Large intestine (tissue), 3 donors: Measurements from ENCODE around the gene MYL5. TPM values are rescaled to one million over a fixed set of nuclear protein-coding genes. Genes with fewer than 3 reads are reported as not detected.

Source experiments
- DNase-seq, 2 donors: peaks; one replicate each; pipeline versions ENCODE4 v3.0.0 to v3.0.0-alpha.2; 2013
- H3K27ac ChIP-seq: one replicate; pipeline ENCODE4 v1.5.1; 2013; ENCODE audit warnings: low read length
- H3K27me3 ChIP-seq: 2 replicates; pipeline ENCODE4 v1.6.1; 2013; ENCODE audit warnings: low read length; ENCODE audit not compliant: control insufficient read depth, insufficient read depth
- H3K36me3 ChIP-seq: 2 replicates; pipeline ENCODE4 v1.6.1; 2013; ENCODE audit warnings: low read length; ENCODE audit not compliant: control insufficient read depth, insufficient read depth
- H3K4me1 ChIP-seq: one replicate; pipeline ENCODE4 v1.6.1; 2013; ENCODE audit warnings: low read length; ENCODE audit not compliant: control insufficient read depth, insufficient read depth
- H3K4me3 ChIP-seq: one replicate; pipeline ENCODE4 v1.5.1; 2013; ENCODE audit warnings: low read length
- H3K9me3 ChIP-seq: one replicate; pipeline ENCODE4 v1.6.1; 2013; ENCODE audit warnings: mild to moderate bottlenecking, low read depth, low read length, moderate library complexity; ENCODE audit not compliant: control insufficient read depth
- WGBS: methylation state at CpG from one replicate; pipeline ENCODE4 v1.1.5; 2013; ENCODE audit warnings: low lambda C conversion rate; ENCODE audit not compliant: insufficient coverage; 5-methylcytosine and 5-hydroxymethylcytosine counted together
- polyA plus RNA-seq: library from polyadenylated mRNA; unstranded; fragments of 120-200 nt; gene quantifications from one replicate; pipeline ENCODE4 v1.2.1, GENCODE V29; 2013

Gene MYL5
- polyA plus RNA-seq, 1 donor = 56.4 TPM

GRCh38 chr4:710116-710515 is 35.8 kb downstream of the MYL5 start:
- no CpG with 5 or more reads among the region's 9 CpGs for WGBS
- H3K27ac ChIP-seq = no peak overlapping the region
- H3K4me3 ChIP-seq = no peak overlapping the region
- no peaks in the 10 kb centered on the region for H3K27me3 ChIP-seq
- peaks cover 17% of the 10 kb centered on the region for H3K36me3 ChIP-seq
- peaks cover 9% of the 10 kb centered on the region for H3K4me1 ChIP-seq
- DNase-seq = no peak
- no peaks in the 10 kb centered on the region for H3K9me3 ChIP-seq

- Histone ChIP-seq H3K27me3 (no peaks in the 10 kb centered on the region), H3K9me3 (no peaks in the 10 kb centered on the region), H3K4me1 (peaks cover 6% of the 10 kb centered on the region), H3K36me3 (peaks cover 17% of the 10 kb centered on the region), H3K4me3 (no peak overlapping the region), H3K27ac (no peak overlapping the region)
- WGBS = no CpG with 5 or more reads among the region's 13 CpGs
- no peak for DNase-seq
Measured at GRCh38 chr4:710916-711315, 36.6 kb downstream of the MYL5 start.

- Histone ChIP-seq H3K27ac (no peak overlapping the region), H3K27me3 (no peaks in the 10 kb centered on the region), H3K4me3 (no peak overlapping the region), H3K9me3 (no peaks in the 10 kb centered on the region), H3K4me1 (peaks cover 2% of the 10 kb centered on the region), H3K36me3 (peaks cover 17% of the 10 kb centered on the region)
- WGBS = no CpG with 5 or more reads among the region's 3 CpGs
- DNase-seq = no peak
Measured at GRCh38 chr4:712093-712492, 37.8 kb downstream of the MYL5 start.

GRCh38 chr4:712916-713632 is 38.7 kb downstream of the MYL5 start:
- peaks cover 17% of the 10 kb centered on the region for H3K36me3 ChIP-seq
- no peak for DNase-seq
- WGBS = no CpG with 5 or more reads among the region's 9 CpGs
- H3K4me1 ChIP-seq = no peaks in the 10 kb centered on the region
- H3K9me3 ChIP-seq = no peaks in the 10 kb centered on the region
- H3K27me3 ChIP-seq = no peaks in the 10 kb centered on the region
- H3K27ac ChIP-seq = no peak overlapping the region
- H3K4me3 ChIP-seq = no peak overlapping the region

GRCh38 chr4:714087-714486 is 39.7 kb downstream of the MYL5 start:
- no CpG with 5 or more reads among the region's 18 CpGs for WGBS

GRCh38 chr4:717601-718320 is 43.4 kb downstream of the MYL5 start:
- peaks cover 11% of the 10 kb centered on the region for H3K36me3 ChIP-seq
- peaks cover 13% of the 10 kb centered on the region for H3K9me3 ChIP-seq
- H3K4me1 ChIP-seq = no peaks in the 10 kb centered on the region
- no peak for DNase-seq
- H3K4me3 ChIP-seq = no peak overlapping the region
- WGBS = no CpG with 5 or more reads among the region's 34 CpGs
- H3K27me3 ChIP-seq = no peaks in the 10 kb centered on the region
- H3K27ac ChIP-seq = no peak overlapping the region

More at GRCh38 chr4:714087-714486, 39.7 kb downstream of the MYL5 start:
- no peaks in the 10 kb centered on the region for H3K4me1 ChIP-seq
- no peak overlapping the region for H3K27ac ChIP-seq
- H3K4me3 ChIP-seq = no peak overlapping the region
- H3K9me3 ChIP-seq = no peaks in the 10 kb centered on the region
- H3K36me3 ChIP-seq = peaks cover 12% of the 10 kb centered on the region
- no peak for DNase-seq
- H3K27me3 ChIP-seq = no peaks in the 10 kb centered on the region

- no peak overlapping the region for H3K4me3 ChIP-seq
- WGBS = no CpG with 5 or more reads among the region's 8 CpGs
- H3K9me3 ChIP-seq = peaks cover 16% of the 10 kb centered on the region
- H3K27me3 ChIP-seq = no peaks in the 10 kb centered on the region
- peaks cover 2% of the 10 kb centered on the region for H3K4me1 ChIP-seq
- peaks cover 16% of the 10 kb centered on the region for H3K36me3 ChIP-seq
- H3K27ac ChIP-seq = no peak overlapping the region
- DNase-seq = no peak
Measured at GRCh38 chr4:718460-718859, 44.1 kb downstream of the MYL5 start.

GRCh38 chr4:720111-720860 is 45.9 kb downstream of the MYL5 start:
- H3K27ac ChIP-seq = no peak overlapping the region
- no peaks in the 10 kb centered on the region for H3K27me3 ChIP-seq
- DNase-seq = no peak
- peaks cover 19% of the 10 kb centered on the region for H3K9me3 ChIP-seq
- H3K4me1 ChIP-seq = peaks cover 12% of the 10 kb centered on the region
- peaks cover 12% of the 10 kb centered on the region for H3K36me3 ChIP-seq
- H3K4me3 ChIP-seq = no peak overlapping the region
- WGBS = 100% methylated on average over 3 of the region's 59 CpGs

GRCh38 chr4:721261-722168 is 47.2 kb downstream of the MYL5 start:
- Histone ChIP-seq H3K4me1 (peaks cover 12% of the 10 kb centered on the region), H3K36me3 (peaks cover 12% of the 10 kb centered on the region), H3K27ac (no peak overlapping the region), H3K4me3 (no peak overlapping the region), H3K9me3 (peaks cover 19% of the 10 kb centered on the region), H3K27me3 (no peaks in the 10 kb centered on the region)
- DNase-seq = no peak
- no CpG with 5 or more reads among the region's 31 CpGs for WGBS
